D721Med (cell line): ENCODE measurements around the gene LY86.

ENCODE experiments used
- DNase-seq: peaks from one replicate; pipeline ENCODE4 v3.0.0; 2011; ENCODE audit warnings: low spot score; ENCODE audit not compliant: insufficient read length
- FAIRE-seq: peaks from 2 replicates; lab custom pipeline; 2011; peaks lifted over from hg19 to GRCh38; lab: Jason Lieb, UNC
- TF ChIP-seq, protein P1 (sequence below): IDR thresholded peaks from 2 replicates; pipeline ENCODE4 v1.5.1; 2012; ENCODE audit warnings: mild to moderate bottlenecking, control low read depth; ENCODE audit not compliant: insufficient read depth; ENCODE audit errors: missing control alignments

LY86 gene

DNA sequence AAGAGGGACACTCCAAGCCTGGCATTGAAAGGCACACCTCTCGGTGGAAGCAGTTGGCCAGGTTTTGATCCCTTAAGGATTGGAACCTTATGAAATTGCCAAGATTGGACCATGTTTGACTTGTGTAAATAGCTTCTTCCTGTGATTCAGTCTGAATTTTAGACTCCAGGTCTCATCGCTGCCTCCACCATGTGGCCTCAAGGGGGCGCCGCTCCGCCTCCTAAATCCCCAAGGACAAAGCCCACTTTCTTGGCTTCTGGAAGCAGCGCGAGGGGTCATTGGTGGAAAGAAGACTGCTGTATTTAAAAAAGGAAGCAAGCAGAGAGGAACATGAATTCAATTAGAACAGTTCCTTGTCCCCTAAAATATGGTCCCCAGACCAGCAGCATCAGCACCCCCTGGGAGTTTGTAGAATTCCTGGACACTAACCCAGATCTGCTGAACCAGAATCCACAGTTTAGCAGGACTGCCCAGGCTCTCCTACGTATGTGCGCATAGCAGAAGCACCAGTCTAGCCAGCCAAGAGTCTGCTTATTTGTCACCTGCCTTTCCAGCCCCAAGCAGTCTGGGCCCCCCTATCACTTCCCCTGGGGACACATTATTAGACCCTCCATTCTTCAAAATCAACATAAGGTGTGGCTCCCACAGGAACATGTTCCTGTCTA lies 108.5 kb downstream of the LY86 start:
- FAIRE-seq (no peak), DNase-seq (peak; percentile 37)
- TF ChIP-seq, protein P1, sequence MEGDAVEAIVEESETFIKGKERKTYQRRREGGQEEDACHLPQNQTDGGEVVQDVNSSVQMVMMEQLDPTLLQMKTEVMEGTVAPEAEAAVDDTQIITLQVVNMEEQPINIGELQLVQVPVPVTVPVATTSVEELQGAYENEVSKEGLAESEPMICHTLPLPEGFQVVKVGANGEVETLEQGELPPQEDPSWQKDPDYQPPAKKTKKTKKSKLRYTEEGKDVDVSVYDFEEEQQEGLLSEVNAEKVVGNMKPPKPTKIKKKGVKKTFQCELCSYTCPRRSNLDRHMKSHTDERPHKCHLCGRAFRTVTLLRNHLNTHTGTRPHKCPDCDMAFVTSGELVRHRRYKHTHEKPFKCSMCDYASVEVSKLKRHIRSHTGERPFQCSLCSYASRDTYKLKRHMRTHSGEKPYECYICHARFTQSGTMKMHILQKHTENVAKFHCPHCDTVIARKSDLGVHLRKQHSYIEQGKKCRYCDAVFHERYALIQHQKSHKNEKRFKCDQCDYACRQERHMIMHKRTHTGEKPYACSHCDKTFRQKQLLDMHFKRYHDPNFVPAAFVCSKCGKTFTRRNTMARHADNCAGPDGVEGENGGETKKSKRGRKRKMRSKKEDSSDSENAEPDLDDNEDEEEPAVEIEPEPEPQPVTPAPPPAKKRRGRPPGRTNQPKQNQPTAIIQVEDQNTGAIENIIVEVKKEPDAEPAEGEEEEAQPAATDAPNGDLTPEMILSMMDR = peak; percentile 54

DNA sequence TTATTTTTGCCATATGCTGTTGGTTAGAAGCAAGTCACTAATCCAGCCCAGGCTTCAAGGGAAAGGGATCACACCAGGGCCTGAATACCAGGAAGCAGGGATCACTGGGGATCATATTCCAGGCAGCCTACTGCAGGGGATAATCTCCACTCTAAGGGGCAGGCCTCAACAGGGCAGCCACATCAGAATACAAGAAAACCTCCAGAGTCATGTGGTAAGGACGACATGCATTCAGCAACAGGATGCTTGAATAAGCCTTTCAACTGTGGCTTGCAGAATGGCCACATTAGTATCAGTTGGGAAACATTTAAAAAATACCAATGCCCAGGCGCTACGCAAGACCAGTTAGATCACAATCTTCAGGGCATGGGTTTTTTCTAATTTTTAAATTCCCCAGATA lies 109.1 kb downstream of the LY86 start:
- DNase-seq = peak; percentile 42
- TF ChIP-seq, protein P1 = no peak
- no peak for FAIRE-seq

DNA sequence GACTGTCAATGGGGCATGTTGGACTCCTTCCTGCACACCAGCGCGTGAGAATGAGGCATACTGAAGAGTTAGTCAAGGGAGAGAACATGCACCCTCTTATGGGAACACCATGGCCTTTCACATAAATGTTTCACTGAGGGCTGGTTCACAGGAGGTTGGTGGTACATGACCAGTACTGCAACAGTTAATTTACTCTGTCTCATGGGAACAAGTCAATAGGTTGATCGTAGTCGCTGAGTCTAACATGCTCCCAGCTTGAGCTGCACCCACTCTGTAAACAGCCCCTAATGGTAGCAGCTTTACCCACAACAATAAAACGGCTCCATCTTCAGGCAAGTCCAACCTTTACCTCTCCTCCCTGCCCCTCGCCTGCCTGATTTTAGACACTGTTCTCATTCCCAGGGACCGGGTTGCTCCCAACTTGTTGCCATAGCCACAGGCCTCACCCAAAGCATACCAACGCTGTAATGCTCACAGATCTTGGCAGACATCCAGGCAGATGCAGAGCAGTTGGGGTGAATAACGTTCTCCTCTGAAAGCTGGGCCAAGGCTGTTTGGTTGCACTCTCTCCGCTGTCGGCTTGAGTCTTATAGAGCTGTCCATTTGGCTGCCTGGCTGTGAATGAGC lies 111.3 kb downstream of the LY86 start:
- no peak for DNase-seq

DNA sequence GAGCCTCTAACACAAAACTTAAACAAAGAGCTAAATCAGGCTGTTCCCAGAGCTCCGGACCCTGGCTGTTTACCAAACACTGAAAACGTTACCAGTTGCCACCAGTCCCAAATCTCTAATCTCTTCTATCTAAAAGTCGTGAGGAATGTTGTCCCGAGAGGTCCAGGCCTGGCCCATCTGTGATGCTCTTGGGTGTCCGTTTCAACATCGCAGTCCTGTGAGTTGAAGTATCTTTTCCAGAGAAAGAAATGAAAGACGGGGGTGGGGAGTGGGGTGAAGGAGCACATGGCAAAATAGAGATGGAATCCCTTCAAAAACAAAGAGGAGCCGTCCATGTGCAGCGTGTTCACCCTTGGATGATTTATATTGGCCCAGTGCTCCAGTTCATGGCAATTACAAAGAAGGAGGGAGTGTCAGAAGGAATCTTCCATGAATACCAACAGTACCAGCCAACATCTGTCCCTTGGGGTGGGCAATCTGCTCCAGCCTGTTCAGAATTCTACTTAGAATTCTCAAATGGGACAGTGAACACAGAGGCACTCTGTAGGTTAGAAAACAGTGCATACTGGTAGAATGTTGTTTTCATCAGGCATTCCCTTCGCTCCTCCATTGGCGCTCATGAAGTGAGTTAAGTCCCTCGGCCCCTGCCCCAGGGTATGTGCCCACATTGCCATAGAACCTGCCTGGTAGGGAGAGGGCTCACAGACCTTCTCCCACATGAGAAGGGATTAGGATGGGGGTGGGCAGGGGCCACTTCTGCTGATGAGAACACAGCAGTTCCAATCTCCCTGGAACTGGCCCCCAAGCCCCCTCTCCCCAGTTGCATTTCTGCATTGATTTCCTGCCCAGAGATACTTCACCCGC lies 112.1 kb downstream of the LY86 start:
- DNase-seq (no peak), FAIRE-seq (no peak)
- TF ChIP-seq, protein P1 = no peak

More for the DNA sequence above, 111.3 kb downstream of the LY86 start:
- TF ChIP-seq, protein P1 = no peak
- no peak for FAIRE-seq

DNA sequence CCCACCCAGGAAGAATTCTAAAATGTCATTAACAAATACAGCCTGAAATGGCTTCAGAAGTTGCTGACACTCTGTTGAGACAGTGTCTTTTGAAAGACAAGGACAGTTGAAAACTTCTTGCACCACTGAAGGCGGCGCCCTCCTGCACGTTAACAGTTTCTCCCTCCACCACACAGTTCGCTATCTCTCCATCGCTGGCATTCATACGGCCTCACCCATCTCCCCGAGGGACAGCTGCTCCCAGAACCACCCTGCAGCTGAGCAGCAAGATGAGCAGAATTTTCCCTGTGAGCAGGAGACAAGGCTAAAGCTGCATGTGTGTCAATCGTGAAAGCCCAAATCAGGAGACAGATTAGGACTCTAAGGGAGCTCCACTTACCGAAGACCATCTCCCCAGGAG lies 113.3 kb downstream of the LY86 start:
- FAIRE-seq (no peak), DNase-seq (no peak)

DNA sequence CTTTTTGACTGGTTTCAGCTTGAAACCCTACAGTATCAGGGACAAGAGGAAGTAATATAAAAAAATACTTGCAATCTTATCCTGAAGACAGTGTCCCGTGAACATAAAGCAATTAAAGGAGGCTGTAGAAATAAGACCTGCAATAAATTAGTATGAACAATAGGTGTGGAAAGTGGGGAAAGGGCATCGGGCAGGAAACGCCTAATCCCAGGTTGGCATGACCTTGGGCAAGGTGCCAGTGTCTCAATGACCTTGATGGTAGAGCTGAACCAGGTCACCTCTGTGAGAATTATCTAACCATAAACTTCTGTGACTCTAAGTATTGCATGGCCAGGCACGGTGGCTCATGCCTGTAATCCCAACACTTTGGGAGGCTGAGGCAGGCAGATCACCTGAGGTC lies 115.2 kb downstream of the LY86 start:
- DNase-seq (no peak), FAIRE-seq (no peak)
- TF ChIP-seq, protein P1 = no peak

More for the DNA sequence above, 113.3 kb downstream of the LY86 start:
- TF ChIP-seq, protein P1 = no peak
